Measurements from ENCODE around the gene MCAT.

Gene MCAT

GRCh38 chr22:43085658-43086606 lies 57.3 kb downstream of the MCAT start:
- no peak for DNase-seq

Measured in NCI-H1048 (cell line).